Choroid plexus epithelial cell (primary cell): ENCODE results near the gene ROPN1L.
A peak's percentile ranks its signal among the peaks of the same experiment; 100 is the strongest.

Source experiments
- DNase-seq: peaks from one replicate; pipeline ENCODE4 v3.0.0-alpha.2; 2010; ENCODE audit warnings: low read depth
- H3K4me3 ChIP-seq: 2 replicates; pipeline ENCODE4 v1.5.1; 2011; ENCODE audit warnings: low read depth, mild to moderate bottlenecking, control low read depth, low read length, moderate library complexity
- TF ChIP-seq, protein P1 (sequence below): conservative IDR thresholded peaks from 2 replicates; pipeline ENCODE4 v1.5.1; 2011; ENCODE audit warnings: low read depth, mild to moderate bottlenecking, control low read depth, inconsistent platforms, low read length, moderate library complexity

Gene ROPN1L

DNA sequence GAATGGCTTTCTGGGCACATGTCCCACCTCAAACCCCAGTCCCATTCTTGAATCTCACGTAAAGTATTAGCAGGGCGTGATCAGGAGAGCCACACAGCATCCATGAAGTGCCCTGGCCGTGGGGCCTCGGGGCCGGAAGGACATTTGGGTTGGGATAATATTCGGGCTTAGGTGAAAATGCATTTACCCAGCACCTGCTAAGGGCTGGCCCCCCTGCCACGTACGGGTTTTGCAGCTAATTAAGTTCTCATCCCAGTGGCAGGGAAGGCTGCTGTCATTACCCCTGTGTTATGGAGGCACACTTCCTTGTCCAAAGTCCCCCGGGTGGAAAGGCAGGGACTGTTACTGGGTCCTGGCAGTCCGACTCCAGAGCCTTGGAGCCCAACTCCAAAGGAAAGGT is 29.0 kb downstream of the ROPN1L start:
- no peak for DNase-seq
- TF ChIP-seq, protein P1, sequence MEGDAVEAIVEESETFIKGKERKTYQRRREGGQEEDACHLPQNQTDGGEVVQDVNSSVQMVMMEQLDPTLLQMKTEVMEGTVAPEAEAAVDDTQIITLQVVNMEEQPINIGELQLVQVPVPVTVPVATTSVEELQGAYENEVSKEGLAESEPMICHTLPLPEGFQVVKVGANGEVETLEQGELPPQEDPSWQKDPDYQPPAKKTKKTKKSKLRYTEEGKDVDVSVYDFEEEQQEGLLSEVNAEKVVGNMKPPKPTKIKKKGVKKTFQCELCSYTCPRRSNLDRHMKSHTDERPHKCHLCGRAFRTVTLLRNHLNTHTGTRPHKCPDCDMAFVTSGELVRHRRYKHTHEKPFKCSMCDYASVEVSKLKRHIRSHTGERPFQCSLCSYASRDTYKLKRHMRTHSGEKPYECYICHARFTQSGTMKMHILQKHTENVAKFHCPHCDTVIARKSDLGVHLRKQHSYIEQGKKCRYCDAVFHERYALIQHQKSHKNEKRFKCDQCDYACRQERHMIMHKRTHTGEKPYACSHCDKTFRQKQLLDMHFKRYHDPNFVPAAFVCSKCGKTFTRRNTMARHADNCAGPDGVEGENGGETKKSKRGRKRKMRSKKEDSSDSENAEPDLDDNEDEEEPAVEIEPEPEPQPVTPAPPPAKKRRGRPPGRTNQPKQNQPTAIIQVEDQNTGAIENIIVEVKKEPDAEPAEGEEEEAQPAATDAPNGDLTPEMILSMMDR: no peak
- no peak overlapping the region for H3K4me3 ChIP-seq

DNA sequence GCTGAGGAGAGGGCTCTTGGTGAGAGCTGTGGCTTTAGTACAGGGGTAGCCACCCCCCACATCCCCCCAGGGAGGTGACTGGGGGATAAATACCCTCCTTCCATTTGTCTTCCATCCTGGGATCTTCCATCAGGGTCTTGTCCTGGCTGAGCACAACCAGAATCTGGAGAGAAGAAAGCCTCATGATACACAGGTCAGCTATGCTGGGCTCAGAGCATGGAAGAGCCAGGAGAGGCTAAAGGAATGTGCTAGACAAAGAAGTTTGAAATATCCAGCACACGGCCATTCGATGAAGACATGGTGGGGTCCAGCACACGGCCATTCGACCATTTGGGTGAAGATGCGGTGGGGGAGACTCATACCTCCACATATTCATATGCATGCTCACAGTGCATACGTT is 30.0 kb downstream of the ROPN1L start:
- no peak for DNase-seq
- TF ChIP-seq, protein P1: no peak
- H3K4me3 ChIP-seq: no peak overlapping the region

DNA sequence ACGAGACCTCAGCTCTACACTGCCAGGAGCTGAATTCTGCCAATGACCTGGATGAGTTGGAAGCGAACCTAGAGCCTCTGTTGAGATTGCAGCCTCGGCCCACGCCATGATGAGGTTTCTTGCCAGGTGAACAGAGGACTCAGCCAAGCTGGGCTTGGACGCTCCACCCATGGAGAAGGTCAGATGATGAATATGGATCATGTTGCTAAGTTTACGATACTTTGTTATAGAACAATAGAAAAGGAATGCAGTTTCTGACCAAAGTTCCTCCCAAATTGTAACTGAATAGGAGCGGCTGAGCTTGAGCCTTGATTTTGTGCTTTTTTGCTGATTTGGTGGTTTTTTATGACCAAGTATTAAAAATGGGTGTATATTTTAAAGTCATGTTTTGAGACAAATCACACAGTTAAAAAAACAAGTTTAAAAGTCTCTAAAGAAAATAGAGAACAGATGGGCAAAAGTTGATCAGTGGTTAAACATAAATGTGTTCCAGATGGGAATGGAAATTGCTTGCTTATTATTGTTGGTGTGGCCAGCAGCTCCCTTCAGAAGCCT is 32.9 kb downstream of the ROPN1L start:
- TF ChIP-seq, protein P1: no peak
- H3K4me3 ChIP-seq: no peak overlapping the region

DNA sequence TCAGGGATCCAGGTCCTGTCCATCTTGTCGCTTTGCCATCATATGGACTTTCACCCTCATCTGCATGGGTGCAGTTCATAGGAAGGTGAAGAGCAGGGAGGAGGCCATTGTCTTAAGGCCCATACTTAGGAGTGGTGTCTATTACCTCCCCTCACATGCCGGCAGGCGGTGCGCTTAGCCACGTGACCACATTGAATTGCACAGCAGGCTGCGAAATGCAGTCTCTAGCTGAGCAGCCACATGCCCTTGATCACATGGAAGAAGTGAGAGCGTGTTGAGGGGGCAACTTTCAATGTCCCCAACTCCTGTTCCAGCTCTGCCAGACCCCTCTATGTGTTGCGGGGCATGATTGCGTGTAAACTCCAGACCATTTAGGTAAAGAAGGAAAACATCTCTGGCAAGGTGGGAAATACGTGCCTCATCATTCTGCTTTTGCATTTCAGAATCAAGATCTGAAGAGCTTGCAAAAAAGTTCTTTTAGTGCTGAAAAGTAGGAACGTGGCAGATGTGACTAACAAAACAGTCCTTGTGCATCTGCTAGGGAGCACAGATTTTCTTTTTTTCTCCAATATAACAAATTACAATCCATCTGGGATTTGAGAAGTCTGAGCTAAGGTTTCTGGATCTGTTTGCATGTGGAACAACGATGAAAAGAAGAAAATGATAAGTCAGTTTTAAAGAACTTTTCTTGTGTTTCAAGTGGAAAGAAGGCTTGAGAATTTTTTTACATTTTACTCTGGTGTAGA is 34.4 kb downstream of the ROPN1L start:
- H3K4me3 ChIP-seq: no peak overlapping the region
- no peak for DNase-seq
- TF ChIP-seq, protein P1: no peak

More for the DNA sequence above, 32.9 kb downstream of the ROPN1L start:
- no peak for DNase-seq

DNA sequence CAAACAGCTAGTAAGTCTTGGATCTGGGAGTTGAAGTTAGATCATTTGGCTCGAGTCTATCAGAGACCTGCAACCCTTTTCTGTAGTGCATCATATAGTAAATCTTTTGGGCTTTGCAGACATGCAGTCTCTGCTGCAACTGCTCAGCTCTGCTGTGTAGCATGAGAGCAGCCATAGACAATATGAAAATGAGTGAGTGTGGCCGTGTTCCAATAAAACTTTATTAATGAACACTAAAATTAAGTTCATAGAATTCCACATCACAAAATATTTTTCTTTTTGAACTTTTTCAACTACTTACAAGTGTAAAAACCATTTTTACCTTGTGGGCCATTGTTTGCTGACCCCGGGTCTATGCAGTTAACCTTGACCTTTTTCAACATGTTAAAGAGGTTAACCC is 35.2 kb downstream of the ROPN1L start:
- TF ChIP-seq, protein P1: no peak
- no peak overlapping the region for H3K4me3 ChIP-seq
- DNase-seq: no peak

DNA sequence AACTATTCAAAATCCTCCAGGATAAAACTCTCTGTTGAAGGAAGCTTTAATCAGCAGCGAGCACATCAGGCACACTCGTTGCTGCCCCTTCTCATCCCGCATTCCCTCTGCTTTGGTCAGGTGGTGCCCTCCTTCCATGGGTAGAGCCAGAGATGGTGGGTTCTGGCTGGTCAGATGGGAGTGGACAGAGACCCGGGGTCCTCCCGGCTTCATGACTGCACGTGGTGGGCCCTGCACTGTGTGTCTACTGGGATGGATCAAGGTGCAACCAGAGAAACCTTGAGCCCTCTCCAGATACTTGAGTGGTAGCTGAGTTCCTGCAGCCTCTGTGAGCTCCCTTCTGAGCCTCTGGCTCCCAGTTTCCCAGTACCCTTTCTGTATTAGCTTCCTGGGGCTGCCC is 36.3 kb downstream of the ROPN1L start:
- TF ChIP-seq, protein P1: no peak
- no peak for DNase-seq
- H3K4me3 ChIP-seq: no peak overlapping the region

DNA sequence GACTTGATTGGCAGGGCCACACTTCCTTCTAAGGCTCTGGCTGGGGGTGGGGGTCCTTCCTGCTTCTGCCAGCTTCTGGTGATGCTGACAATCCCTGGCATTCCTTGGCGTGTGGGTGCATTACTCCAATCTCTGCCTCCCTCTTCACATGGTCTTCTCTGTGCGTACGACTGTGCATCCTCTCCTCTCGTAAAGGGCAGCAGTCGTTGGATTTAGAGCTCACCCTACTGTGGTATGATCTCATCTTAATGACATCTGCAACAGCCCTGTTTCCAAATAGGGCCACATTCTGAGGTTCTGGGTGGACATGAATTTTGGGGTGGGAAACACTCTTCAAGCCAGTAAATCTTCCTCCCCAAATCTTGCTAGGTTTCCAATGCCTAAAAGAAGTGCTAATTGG is 36.8 kb downstream of the ROPN1L start:
- TF ChIP-seq, protein P1: no peak
- peak; percentile 27 for DNase-seq
- no peak overlapping the region for H3K4me3 ChIP-seq
